NCI-H2029 (cell line): ENCODE results near the gene NFILZ.

ENCODE experiments used
- DNase-seq: peaks from one replicate; lab custom pipeline; 2025; lab: John Stamatoyannopoulos, UW

Gene NFILZ

DNA sequence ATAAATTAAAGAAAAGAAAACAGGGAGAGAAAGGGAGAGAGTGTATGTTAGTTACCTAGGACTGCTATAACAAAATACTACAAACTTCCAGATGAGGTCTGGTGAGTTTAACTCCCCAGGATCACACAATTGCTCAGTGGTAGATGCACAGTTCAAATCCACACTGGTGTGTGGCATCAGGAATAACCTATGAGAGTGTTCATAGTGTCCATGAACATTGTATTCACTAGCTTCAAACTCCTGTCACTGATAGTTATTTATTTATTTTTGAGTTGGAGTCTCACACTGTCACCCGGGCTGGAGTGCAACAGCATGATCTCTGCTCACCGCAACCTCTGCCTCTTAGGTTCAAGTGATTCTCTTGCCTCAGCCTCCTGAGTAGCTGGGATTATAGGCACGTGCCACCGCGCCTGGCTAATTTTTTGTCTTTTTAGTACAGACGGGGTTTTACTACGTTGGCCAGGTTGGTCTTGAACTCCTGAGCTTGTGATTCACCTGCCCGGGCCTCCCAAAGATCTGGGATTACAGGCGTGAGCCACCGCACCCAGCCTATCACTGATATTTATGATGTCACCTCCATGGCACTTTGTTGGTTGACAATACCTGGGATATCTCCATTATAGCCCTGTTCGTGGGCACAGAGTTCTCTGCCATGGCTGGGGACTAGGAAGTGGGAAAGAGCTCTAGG is at the start of gene NFILZ:
TSS of gene NFILZ (plus strand) at position 638 of the 688 bp plus-strand sequence. CDS start 46,133 bp downstream, outside the sequence.
- no peak for DNase-seq

DNA sequence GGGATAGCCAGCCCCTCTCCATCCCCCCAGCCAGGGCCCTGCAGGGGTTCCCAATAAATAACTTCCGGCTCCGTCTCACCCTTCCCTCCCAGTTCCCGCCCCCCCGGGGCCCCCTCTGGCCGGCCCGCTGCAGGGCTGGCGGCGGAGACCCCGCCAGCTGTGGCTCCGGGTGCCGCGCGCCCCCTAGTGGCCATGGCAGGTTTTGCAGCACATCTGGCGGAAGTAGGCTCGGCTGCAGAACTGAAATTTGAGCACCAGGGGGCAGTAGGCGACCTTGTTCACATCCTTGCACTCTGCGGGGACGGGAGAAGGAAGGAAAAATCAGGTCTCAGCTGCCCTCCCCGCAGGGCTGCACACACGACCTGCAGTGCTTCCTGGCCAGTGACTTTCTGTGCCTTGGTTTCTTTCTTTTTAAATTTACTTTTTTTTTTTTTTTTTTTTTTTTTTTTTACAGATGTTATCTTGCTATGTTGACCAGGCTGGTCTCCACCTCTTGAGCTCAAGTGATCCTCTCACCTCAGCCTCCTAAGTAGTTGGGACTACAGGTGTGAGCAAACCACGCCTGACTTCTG is 49.6 kb upstream of the NFILZ start:
- DNase-seq = peak; percentile 60

- DNase-seq = no peak
Measured at GRCh38 chr19:8584965-8585893, 45.2 kb upstream of the NFILZ start.

- DNase-seq = peak; percentile 34
Measured at GRCh38 chr19:8585894-8586750, 44.3 kb upstream of the NFILZ start.

DNA sequence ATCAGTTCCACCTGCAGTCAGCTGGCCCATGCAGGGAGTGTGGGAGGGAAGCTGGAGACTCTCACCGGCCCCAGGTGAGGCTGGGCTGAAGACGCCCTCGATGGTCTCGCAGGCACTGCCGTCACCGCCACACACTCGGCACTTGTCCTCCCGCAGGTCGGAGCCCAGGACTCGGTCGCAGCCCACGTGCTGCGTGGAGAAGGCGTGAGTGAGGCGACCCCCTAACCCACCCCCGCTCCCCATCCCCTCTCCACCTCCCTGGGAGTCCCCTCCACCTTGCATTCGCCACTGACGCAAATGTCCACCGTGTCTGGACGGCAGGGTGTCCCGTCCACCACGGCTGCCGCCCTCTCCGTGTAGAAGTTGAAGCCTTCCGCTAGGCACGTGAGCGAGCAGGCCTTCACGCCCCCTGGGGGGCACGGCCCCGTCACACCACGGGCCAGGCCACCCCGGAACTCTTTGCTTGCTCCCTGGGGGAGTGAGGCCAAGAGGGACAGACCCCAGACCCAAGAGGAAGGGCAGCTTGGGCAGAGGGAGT is 41.2 kb upstream of the NFILZ start:
- DNase-seq = no peak

- DNase-seq = no peak
Measured at GRCh38 chr19:8592231-8593009, 38.0 kb upstream of the NFILZ start.

GRCh38 chr19:8593931-8594330 is 36.5 kb upstream of the NFILZ start:
- no peak for DNase-seq

DNA sequence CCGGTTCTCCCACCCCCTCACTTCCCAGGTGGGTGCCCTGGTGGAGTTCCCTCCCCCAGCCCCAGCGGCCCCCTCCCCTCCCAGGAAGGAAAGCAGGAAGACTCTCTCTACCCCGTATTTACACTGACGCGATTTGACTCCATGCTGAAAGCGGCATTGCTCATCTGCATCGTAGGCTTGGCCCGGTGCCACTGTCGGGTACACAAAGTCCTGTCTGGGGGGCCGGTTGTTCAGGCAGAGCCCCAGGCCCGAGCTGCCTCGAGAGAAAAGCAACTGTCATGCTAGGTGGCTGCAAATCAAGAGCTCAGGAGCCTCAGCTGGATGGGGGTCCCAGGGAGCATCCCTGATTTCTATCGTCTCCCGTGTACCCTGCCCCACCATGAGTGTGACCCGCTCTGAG is 34.8 kb upstream of the NFILZ start:
- DNase-seq = no peak

- no peak for DNase-seq
Measured at GRCh38 chr19:8596168-8596567, 34.3 kb upstream of the NFILZ start.

GRCh38 chr19:8600064-8600463 is 30.4 kb upstream of the NFILZ start:
- DNase-seq = no peak

- DNase-seq = no peak
Measured at GRCh38 chr19:8600816-8601215, 29.6 kb upstream of the NFILZ start.

- DNase-seq = no peak
Measured at GRCh38 chr19:8601796-8602195, 28.6 kb upstream of the NFILZ start.

- DNase-seq = no peak
Measured at GRCh38 chr19:8605514-8605913, 24.9 kb upstream of the NFILZ start.

DNA sequence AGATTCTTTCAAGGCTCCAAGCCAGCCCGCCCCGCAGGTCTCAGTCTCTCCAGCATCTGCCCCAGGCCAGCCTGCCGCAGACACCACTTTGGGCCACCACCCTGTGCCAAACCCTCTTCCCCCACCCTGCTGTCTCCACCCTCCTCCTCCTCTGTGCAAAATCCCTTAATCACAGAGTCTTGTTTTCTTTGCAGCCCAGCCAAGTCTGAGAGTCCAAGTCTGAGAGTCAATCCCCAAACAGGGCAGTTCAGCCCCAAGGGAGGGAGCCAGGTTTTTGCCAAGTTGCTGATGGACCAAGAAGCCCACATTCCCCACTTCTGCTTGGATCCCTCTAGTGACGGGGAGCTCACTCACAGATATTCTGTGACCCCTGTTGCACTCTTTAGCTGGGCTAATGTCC is 23.0 kb upstream of the NFILZ start:
- DNase-seq = no peak

GRCh38 chr19:8608941-8609278 is 21.5 kb upstream of the NFILZ start:
- no peak for DNase-seq

- DNase-seq = no peak
Measured at GRCh38 chr19:8609279-8610040, 21.0 kb upstream of the NFILZ start.

GRCh38 chr19:8610041-8610935 is 20.1 kb upstream of the NFILZ start, which contains the start of gene ADAMTS10:
ADAMTS10 (minus strand) TSS chr19:8610715; CDS start chr19:8605710, 5,005 bp downstream.
- no peak for DNase-seq

- no peak for DNase-seq
Measured at GRCh38 chr19:8610936-8611300, 19.5 kb upstream of the NFILZ start.

GRCh38 chr19:8611391-8611876 is 19.0 kb upstream of the NFILZ start:
- no peak for DNase-seq
